ENCODE data around the gene ARL17B. TPM values are rescaled to one million over a fixed set of nuclear protein-coding genes. Genes with fewer than 3 reads are reported as not detected.
"Not testable (repeated sequence)": the region's sequence is repeated elsewhere in the genome, so short reads cannot be mapped to it uniquely, and the experiment has no call there.

Gene ARL17B
- total and polyA plus RNA-seq, 2 of the 4 experiments (the other 2 are of a cell fraction), result 4.8 to 6.5 TPM

DNA sequence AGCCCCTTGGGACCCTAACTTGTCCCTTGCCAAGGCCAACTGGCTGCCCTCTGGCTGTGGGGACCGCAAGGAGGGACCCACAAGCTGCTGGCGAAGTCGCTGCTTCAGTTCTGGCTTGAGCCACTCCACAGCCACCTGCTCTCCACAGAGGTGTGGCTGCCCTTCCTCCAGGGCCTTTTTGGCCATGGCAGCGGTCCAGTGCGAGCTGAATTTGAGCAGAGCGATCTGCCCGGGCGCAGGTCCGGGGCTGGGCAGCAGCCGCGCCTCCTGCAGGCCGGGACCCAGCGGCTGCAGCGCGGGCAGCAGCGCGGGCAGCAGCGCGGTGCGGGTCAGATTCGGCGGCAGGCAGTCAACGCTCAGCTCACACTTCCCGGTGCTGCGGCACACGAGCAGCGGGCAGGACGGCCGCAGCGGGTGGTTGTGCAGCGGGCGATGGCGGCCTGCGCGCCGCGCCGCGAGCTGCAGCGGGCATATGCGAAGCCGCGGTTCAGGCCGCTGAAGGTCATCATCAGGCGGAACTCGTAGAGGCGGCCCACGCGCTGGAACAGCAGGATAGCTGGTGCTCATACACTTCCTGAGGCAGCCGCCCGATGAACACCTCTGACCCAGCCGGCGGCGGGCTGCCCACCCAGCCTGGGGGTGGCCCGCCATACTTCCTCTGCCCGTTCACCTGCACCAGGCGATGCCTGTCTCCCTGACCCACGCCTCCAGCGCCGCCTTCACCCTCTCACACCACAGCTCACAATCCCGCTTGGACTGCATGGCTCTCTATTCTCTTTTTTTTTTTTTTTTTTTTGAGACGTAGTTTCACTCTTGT is 101.5 kb downstream of the ARL17B start:
- in situ Hi-C loops (cut with MboI; ENCODE audit: low sequenced_read_pairs) (loop anchor here (25.0 kb wide), 1 partner anchor 673 kb away; no protein-coding TSS in a partner anchor), intact Hi-C loops (cut with micrococcal nuclease) (loop anchor here (10.0 kb wide), 1 partner anchor 665 kb away; the partner anchor contains the start of gene GOSR2)
- H3K4ac ChIP-seq (ENCODE audit: low read depth, low read length); H4K91ac ChIP-seq (ENCODE audit: insufficient read depth, low read depth, low read length); H3K36me3 ChIP-seq (ENCODE audit: control insufficient read depth, insufficient read depth, low read length); H4K20me1 ChIP-seq (ENCODE audit: insufficient read depth, low read length); H2AK5ac ChIP-seq (ENCODE audit: low read depth, low read length); H3K9me3 ChIP-seq (ENCODE audit: control insufficient read depth, insufficient read depth, low read length); H3K27me3 ChIP-seq (ENCODE audit: control insufficient read depth, insufficient read depth, low read length); POLR2A ChIA-PET (ENCODE audit: unreplicated experiment); DNase-seq; H2BK120ac ChIP-seq (ENCODE audit: low read depth, low read length); CTCF ChIA-PET; H2AK9ac ChIP-seq (replicated peaks; ENCODE audit: low read depth, low read length, poor library complexity); H3K79me1 ChIP-seq (ENCODE audit: low read depth in 1 of 2, low read length in 2 of 2); H2BK5ac ChIP-seq (ENCODE audit: low read depth, low read length, poor library complexity, severe bottlenecking); H2BK20ac ChIP-seq (ENCODE audit: low read depth, low read length); H3K27ac ChIP-seq (ENCODE audit: insufficient read depth, low read length); H3K23ac ChIP-seq (ENCODE audit: low read depth, low read length); H3K9me1 ChIP-seq (ENCODE audit: insufficient read depth, low read length); H4K5ac ChIP-seq (ENCODE audit: low read depth, low read length); H2AFZ ChIP-seq (replicated peaks; ENCODE audit: low read length, poor library complexity); H3K56ac ChIP-seq (ENCODE audit: extremely low read depth, insufficient read depth, low read length); H3K4me1 ChIP-seq (ENCODE audit: control insufficient read depth, insufficient read depth, low read length); BruUV-seq (replicated peaks); dilution Hi-C loops (cut with HindIII; ENCODE audit: low sequenced_read_pairs, unreplicated experiment); H3K14ac ChIP-seq (replicated peaks; ENCODE audit: low read depth, low read length); H3K9ac ChIP-seq (ENCODE audit: low read depth, low read length); H2BK15ac ChIP-seq (ENCODE audit: low read depth, low read length): not testable (repeated sequence)
- WGBS, 2 experiments (ENCODE audit: extremely low coverage in 2 of 2, insufficient read length in 1 of 2), result no CpG with 5 or more reads among the region's 62 CpGs
- peak; percentile 63 for ATAC-seq (ENCODE audit: low read depth)
- Histone ChIP-seq H3K4me2 (ENCODE audit: low read depth, low read length) (peak overlapping the region; percentile 72; the same call in 1 of the 2 replicates), H3K18ac (ENCODE audit: low read depth, low read length) (peak overlapping the region; percentile 58; the same call in 1 of the 2 replicates), H4K8ac (ENCODE audit: low read depth in 2 of 2, low read length in 2 of 2) (0 out of 4 replicates have a peak overlapping the region, but pooled peaks of 1 of the 2 experiments have one; percentile 68), H3K4me3 (ENCODE audit: insufficient read depth, low read depth, low read length) (peak overlapping the region; percentile 26; the same call in 1 of the 2 replicates)
- TF ChIP-seq, protein P1, sequence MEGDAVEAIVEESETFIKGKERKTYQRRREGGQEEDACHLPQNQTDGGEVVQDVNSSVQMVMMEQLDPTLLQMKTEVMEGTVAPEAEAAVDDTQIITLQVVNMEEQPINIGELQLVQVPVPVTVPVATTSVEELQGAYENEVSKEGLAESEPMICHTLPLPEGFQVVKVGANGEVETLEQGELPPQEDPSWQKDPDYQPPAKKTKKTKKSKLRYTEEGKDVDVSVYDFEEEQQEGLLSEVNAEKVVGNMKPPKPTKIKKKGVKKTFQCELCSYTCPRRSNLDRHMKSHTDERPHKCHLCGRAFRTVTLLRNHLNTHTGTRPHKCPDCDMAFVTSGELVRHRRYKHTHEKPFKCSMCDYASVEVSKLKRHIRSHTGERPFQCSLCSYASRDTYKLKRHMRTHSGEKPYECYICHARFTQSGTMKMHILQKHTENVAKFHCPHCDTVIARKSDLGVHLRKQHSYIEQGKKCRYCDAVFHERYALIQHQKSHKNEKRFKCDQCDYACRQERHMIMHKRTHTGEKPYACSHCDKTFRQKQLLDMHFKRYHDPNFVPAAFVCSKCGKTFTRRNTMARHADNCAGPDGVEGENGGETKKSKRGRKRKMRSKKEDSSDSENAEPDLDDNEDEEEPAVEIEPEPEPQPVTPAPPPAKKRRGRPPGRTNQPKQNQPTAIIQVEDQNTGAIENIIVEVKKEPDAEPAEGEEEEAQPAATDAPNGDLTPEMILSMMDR (conservative IDR thresholded peaks at IDR 0.05; ENCODE audit: low read depth, low read length), result 0 out of 2 replicates have a peak, but pooled peaks have one; percentile 16

DNA sequence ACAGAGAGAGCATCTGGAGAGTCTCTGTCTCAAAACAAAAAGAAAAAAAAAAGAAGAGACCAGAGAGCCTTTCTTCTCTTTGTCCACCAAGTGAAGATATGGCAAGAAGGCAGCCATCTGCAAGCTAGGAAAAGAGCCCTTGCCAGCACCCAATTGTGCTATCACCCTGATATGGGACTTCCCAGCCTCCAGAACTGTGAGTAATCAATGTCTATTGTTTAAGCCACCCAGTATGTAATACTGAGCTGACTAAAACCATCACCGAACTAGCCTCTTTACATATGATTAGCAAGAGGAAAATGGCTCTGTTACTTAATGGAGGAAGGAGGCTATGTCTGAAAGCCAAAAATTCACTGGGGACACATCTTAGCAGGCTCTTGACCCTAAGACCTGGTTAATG is 105.2 kb downstream of the ARL17B start:
- ATAC-seq (ENCODE audit: low read depth); H3K18ac ChIP-seq (ENCODE audit: low read depth, low read length); H3K9ac ChIP-seq (ENCODE audit: low read depth, low read length); dilution Hi-C loops (cut with HindIII; ENCODE audit: low sequenced_read_pairs, unreplicated experiment); H3K4me1 ChIP-seq (ENCODE audit: control insufficient read depth, insufficient read depth, low read length); H4K5ac ChIP-seq (ENCODE audit: low read depth, low read length); H3K14ac ChIP-seq (replicated peaks; ENCODE audit: low read depth, low read length); H3K79me1 ChIP-seq (ENCODE audit: low read depth in 1 of 2, low read length in 2 of 2); H2BK20ac ChIP-seq (ENCODE audit: low read depth, low read length); H3K9me3 ChIP-seq (ENCODE audit: control insufficient read depth, insufficient read depth, low read length); DNase-seq; intact Hi-C loops (cut with micrococcal nuclease); H3K4me2 ChIP-seq (ENCODE audit: low read depth, low read length); H2BK5ac ChIP-seq (ENCODE audit: low read depth, low read length, poor library complexity, severe bottlenecking); H2BK120ac ChIP-seq (ENCODE audit: low read depth, low read length); H4K8ac ChIP-seq (ENCODE audit: low read depth in 2 of 2, low read length in 2 of 2); H3K4ac ChIP-seq (ENCODE audit: low read depth, low read length); H3K4me3 ChIP-seq (ENCODE audit: insufficient read depth, low read depth, low read length); H4K20me1 ChIP-seq (ENCODE audit: insufficient read depth, low read length); H3K27me3 ChIP-seq (ENCODE audit: control insufficient read depth, insufficient read depth, low read length); H2BK15ac ChIP-seq (ENCODE audit: low read depth, low read length); BruUV-seq (replicated peaks); CTCF ChIA-PET; H4K91ac ChIP-seq (ENCODE audit: insufficient read depth, low read depth, low read length); H3K56ac ChIP-seq (ENCODE audit: extremely low read depth, insufficient read depth, low read length); H3K9me1 ChIP-seq (ENCODE audit: insufficient read depth, low read length); H3K23ac ChIP-seq (ENCODE audit: low read depth, low read length); H3K36me3 ChIP-seq (ENCODE audit: control insufficient read depth, insufficient read depth, low read length); H2AK9ac ChIP-seq (replicated peaks; ENCODE audit: low read depth, low read length, poor library complexity); H3K27ac ChIP-seq (ENCODE audit: insufficient read depth, low read length); H2AK5ac ChIP-seq (ENCODE audit: low read depth, low read length); H2AFZ ChIP-seq (replicated peaks; ENCODE audit: low read length, poor library complexity): not testable (repeated sequence)
- in situ Hi-C loops (cut with MboI; ENCODE audit: low sequenced_read_pairs), result loop anchor here (25.0 kb wide), 1 partner anchor 669 kb away; no protein-coding TSS in a partner anchor
- no CpG with 5 or more reads among the region's 1 CpG for WGBS, 2 experiments (ENCODE audit: extremely low coverage in 2 of 2, insufficient read length in 1 of 2)
- POLR2A ChIA-PET (ENCODE audit: unreplicated experiment), result interaction anchor here (0.7 kb wide), 1 partner anchor 249 kb away, joined by 3 read pairs; no protein-coding TSS in a partner anchor
